GM21786 (cell line): ENCODE data around the gene ATP5MG.
A peak's percentile ranks its signal among the peaks of the same experiment; 100 is the strongest.

Experiments
- ATAC-seq: cut with Tn5 transposase; IDR thresholded peaks from one replicate; pipeline ENCODE4 v1.9.1; 2021; ENCODE audit not compliant: unreplicated experiment

The ATP5MG gene

DNA sequence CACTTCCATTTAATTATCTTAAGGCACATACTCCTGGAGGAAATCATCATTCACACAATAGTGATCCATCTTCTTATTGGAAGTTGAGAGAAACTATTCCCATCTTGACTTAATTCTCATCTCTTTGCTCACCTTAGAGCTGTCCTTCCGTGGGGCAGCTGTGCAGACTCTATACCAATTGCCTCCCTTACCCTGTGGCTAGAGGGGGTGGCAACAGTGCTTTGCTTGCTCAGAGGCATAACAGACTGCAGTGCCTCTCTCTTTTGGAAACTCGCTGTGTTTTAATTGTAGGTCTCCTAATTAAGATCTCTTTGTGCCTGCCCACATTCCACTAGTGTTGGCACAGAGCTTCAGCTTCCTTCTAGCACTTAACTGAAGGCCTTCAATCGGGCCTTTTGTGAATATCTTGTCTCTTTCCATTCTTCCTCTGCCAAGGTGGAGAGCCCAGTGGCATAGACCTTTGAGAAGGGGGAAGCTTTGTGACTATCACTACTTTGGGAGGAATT, 40.4 kb downstream of the ATP5MG start:
- no peak for ATAC-seq

DNA sequence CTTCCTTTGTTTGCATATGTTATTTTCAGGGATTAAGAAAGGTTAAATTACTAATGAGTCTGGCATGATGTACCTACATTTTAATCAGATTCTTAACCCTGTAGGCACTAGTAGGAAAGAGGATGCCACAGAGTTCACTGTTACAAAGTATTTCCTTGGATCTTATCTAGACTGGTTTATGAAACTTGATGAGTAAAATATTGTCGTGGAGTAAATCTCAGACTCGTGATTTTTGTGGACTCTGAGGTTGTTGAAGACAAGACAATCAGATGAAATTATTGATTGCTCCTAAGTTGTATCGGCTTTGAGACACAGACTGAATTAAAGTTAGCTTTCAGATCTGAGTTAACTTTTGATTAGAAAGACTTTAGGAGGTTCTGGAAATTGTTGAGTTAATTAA, 40.9 kb downstream of the ATP5MG start:
- ATAC-seq: no peak

DNA sequence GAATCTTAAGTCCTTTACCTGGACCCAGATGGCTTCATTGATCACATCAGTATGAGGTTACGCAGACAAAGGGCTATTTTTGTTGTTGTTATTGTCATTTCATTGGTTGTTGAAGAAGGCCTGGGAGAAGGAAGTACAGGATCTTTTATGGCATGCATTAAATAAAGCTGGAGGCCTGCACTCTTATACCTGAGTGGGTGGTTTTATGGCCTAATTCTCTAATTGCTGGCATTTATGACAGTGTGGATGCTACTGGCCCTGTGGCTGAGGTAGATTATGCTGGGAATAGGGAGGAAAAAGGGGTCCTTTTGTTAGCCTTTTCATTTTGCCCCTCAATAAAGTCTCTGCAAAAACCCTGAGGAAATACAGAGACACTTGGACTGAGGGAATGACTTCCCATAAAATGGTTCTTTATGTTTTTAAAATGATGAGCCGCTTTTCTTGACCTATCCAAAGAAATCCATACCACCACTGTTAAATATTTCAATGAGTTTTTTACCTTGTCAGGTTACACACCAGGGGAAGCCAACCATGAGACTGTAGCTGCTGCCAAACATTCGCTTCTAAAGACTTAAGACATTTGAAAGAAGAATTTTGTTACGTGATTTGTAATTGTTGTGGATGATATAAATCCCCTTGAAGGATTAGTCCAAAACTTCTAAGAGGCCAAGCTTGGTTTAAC, 41.6 kb downstream of the ATP5MG start:
- no peak for ATAC-seq

DNA sequence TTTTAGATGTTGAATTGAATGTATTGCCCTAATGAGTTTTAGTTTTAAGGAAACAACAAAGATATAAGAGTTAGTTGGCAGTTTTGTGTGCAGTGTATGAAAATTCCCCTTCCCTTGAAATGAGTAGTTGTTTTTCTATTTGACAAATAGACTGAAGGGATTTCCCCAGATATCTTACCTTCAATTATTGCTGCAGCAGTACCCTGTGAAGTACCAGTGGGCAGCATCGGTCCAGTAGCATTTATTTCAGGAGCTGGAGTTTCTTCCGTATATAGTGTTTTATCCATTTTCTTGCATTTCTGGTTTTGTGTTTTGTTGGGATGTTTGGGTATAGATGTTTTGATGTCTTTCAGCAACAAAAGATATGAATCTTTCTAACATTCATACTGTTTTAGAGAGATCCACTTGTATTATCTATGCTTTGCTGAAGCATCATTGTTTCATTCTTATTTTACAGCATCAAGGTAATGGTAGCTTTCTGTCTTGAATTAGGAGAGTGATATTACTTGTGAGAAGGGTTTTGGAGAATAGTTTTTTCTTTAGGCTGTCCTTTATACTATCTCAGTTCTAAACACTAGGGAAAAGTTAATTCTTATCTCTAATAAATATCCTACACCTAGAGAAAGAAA, 42.3 kb downstream of the ATP5MG start:
- peak; percentile 42 for ATAC-seq

DNA sequence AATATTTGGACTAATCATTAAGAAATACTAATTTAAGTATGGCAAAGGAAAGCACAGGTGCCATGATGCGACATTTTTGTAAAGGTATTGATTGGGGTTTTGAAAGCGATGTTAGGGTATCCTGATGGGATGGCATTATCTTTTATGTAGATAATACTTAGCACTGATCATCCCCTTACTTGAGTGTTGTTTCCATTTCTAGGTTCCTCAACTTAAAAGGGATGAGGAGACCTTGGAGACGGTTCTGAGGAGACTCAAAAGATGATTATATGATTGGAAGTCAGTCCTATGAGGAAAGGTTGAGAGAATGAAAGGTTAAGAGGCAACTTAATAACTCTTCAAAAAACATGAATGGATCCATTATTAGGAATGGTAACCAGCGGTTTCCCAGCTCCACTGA, 46.0 kb downstream of the ATP5MG start:
- ATAC-seq: no peak

DNA sequence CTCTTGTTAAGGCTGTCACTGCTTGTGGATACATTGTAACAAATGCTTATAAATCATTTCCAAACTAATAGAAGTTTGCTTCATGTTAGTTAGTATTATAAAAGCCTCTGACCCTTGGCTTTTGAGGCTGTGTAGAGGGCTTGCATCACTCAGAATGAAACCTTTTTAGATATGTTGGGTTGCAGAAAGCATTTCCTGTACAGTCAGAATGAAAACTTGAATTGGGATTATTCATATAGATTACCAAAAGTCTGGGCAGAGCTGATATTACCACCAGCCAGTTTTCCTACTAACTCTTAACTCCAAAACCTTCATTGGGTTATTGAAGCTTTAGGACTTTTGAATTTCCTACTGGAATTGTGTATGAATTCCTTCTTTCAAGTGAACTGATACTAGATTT, 46.9 kb downstream of the ATP5MG start:
- ATAC-seq: peak; percentile 87

DNA sequence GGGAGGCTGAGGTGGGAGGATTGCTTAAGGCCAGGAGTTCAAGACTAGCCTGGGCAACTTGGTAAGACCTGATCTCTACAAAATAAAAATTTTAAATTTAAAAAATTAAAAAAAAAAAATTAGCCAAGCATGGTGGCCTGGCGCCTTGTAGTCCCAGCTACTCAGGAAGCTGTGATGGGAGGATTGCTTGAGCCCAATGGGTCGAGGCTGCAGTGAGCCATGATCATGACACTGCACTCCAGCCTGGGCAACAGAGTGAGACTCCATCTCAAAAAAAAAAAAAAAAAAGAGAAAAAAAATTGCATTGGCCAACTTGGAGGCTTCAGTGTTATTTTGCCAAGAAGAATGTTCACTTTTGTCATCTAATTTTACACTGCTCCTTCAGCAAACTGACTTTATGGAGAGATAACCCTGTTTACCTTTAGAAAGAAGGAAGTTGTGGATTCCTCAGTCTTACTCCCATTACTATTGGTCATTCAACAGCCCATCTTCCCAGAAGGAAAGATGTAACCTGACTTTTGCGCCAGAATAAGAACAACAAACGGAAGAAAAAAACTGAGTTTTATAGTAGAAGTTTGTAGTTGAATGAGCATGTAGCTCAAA, 48.0 kb downstream of the ATP5MG start:
- no peak for ATAC-seq

DNA sequence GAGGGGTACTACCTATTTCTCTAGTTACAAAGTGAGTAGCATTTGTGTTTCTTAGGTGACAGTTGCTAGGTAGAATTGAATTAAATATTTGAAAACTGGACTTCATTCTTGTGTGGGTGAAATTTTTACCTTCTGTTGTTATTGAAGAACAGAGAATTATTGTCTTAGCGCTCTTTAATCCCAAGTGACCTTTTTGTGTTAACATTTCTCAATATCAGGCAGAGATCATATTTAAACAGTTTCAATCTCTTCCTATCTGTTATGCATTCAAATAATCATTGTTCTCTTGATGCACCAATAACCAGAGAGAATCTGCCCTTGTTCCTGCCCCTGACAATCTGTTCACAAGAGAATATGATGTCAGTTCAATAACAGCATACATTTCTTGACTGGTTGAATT, 49.0 kb downstream of the ATP5MG start:
- no peak for ATAC-seq
